HG03439 (cell line): ENCODE data around the gene OR4D9.
A peak's percentile ranks its signal among the peaks of the same experiment; 100 is the strongest.
"Not testable (repeated sequence)": the region's sequence is repeated elsewhere in the genome, so short reads cannot be mapped to it uniquely, and the experiment has no call there.

Experiments
- ATAC-seq: cut with Tn5 transposase; IDR thresholded peaks from one replicate; pipeline ENCODE4 v1.9.1; 2021; ENCODE audit warnings: mild to moderate bottlenecking, moderate library complexity; ENCODE audit not compliant: unreplicated experiment

OR4D9 gene

DNA sequence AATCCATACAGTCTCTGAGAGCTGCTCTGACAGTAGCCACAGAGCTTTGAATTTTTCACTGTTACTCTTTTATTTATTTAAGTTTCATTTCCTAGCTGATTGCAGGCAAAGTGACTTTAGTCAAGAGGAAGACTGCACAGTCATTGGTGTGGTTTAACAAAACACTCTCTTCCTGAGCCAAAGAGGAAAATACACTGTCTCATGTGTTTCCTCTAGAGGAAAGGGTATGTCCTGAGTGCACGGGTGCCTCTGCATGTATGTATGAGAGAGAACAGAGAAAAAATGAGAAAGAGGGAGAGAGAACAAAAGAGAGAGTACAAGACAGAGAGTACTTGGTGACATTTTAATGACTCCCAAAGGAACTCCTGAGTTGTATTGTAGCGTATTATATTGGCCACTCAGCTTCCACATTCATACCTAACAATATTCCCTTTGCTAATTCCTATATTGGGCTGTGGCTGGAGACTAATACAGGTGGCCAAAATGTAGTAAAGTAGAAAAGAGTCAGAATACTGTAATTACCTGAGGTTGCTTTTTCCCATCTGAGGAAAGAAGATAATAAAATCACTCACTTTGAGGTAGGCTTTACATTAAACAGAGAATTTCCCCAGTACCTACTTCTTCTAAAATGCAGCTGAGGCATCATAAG is at the start of gene OR4D9:
OR4D9 (plus strand) TSS at position 599 of the 649 bp plus-strand sequence. CDS start 3,374 bp downstream, outside the sequence.
- ATAC-seq = no peak

GRCh38 chr11:59463190-59463641 is 48.1 kb upstream of the OR4D9 start:
- no peak for ATAC-seq

GRCh38 chr11:59473015-59473414 is 38.3 kb upstream of the OR4D9 start, which contains the start of gene OR4D10:
Gene OR4D10 (plus strand): TSS chr11:59473315. CDS start chr11:59477430, 4,115 bp downstream.
- ATAC-seq = no peak

GRCh38 chr11:59475176-59475575 is 36.2 kb upstream of the OR4D9 start:
- no peak for ATAC-seq

DNA sequence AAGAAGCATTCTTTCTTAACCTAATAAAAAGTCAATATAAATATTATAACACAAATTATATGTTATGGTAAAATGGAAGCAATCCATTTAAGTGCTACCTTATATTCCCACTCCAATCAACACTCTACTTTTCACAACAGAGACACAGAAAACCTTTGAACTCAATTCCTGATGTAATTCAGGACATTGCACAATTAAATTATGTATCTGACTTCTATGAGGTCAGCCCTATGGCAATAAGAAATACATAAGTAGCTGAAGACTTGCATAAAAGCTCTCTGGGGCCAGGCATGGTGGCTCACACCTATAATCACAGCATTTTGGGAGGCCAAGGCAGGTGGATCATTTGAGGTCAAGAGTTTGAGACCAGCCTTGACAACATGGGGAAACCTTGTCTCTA is 31.4 kb upstream of the OR4D9 start:
- no peak for ATAC-seq

GRCh38 chr11:59480359-59480758 is 31.0 kb upstream of the OR4D9 start:
- no peak for ATAC-seq

- peak; percentile 74 for ATAC-seq
Measured at GRCh38 chr11:59501931-59502330, 9.4 kb upstream of the OR4D9 start.

GRCh38 chr11:59503276-59503675 is 8.1 kb upstream of the OR4D9 start, which contains the start of gene OR4D11:
Gene OR4D11 (plus strand): TSS chr11:59503576. CDS start chr11:59503576, 0 bp downstream.
- ATAC-seq = no peak

GRCh38 chr11:59511675-59512074 is 336 bp downstream of the OR4D9 start:
- no peak for ATAC-seq

- not testable (repeated sequence) for ATAC-seq
Measured at GRCh38 chr11:59520139-59520538, 8.8 kb downstream of the OR4D9 start.

DNA sequence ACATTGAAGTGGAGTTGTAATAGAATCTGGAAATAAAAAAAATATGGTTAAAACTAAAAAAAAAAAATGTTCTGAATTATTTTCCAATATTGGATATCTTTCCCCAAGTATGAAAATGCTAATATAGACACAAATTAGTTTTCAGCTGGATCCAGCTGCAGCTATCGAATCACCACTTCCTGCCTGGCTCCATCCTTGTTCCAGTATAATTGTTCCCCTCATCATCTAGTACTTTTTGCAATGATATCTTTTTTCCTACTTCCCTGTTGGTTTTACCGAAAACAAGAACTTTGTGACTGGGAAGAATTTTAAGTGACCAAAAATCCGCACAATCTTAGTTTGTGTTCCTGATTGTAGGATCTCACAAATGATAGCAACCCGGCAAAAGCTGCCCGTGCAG is 9.4 kb downstream of the OR4D9 start:
- ATAC-seq = no peak

DNA sequence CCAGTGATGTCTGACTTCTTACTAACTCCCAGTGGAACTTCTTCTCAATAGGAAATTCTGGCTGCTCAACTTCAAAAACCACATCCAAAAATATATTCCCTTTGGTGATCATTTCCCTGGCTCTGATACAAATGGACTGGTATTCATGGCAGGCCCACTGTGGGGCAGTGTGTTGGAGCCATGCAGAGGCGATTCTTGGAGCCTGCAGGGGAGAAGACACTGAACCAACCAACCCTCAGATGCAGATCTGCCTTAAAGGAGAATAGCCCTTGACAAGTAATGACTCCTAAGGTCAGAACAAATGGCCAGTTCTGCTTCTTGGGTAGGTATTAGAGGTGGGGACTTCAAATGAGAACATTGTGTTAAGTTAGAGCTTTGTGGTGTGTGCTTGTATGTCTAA is 12.2 kb downstream of the OR4D9 start:
- no peak for ATAC-seq

GRCh38 chr11:59528711-59529110 is 17.4 kb downstream of the OR4D9 start:
- ATAC-seq = no peak

GRCh38 chr11:59532620-59533019 is 21.3 kb downstream of the OR4D9 start:
- no peak for ATAC-seq

DNA sequence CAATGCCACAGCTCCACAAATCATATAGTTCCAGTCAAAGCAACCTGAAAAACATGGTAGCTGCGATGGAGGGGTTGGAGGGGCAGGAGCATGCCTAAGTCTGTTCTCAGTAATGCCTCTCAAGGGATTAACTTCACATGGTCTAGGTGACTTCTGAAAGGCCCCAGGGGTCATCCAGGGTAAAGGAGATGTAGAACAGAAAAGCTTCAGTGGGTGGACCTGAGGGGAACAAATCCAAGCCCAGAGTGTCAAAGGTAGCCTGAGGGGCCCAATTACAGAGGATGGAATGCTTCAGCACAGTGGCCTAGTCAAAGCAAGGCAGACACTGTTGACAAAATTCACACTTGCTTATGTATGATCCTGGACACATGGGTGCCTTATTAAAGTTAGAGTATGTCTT is 23.3 kb downstream of the OR4D9 start:
- no peak for ATAC-seq

GRCh38 chr11:59542142-59542810 is 30.9 kb downstream of the OR4D9 start:
- no peak for ATAC-seq

DNA sequence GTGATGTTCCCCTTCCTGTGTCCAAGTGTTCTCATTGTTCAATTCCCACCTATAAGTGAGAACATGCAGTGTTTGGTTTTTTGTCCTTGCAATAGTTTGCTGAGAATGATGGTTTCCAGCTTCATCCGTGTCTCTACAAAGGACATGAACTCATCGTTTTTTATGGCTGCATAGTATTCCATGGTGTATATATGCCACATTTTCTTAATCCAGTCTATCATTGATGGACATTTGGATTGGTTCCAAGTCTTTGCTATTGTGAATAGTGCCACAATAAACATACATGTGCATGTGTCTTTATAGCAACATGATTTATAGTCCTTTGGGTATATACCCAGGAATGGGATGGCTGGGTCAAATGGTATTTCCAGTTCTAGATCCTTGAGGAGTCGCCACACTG is 32.4 kb downstream of the OR4D9 start:
- ATAC-seq = not testable (repeated sequence)

DNA sequence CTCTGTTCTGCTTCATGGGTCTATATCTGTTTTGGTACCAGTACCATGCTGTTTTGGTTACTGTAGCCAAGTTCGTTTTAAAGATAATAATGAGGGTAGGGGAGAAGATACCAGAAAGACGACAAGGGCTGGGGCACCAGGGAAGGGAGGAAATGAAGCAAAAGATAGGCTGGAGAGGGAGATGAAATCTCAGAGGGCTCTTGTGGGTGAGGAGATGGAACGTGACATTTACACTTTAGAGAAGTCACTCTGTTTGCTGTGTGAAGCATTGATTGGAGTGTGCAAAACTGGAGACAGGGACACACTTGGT is 33.5 kb downstream of the OR4D9 start:
- ATAC-seq = no peak

DNA sequence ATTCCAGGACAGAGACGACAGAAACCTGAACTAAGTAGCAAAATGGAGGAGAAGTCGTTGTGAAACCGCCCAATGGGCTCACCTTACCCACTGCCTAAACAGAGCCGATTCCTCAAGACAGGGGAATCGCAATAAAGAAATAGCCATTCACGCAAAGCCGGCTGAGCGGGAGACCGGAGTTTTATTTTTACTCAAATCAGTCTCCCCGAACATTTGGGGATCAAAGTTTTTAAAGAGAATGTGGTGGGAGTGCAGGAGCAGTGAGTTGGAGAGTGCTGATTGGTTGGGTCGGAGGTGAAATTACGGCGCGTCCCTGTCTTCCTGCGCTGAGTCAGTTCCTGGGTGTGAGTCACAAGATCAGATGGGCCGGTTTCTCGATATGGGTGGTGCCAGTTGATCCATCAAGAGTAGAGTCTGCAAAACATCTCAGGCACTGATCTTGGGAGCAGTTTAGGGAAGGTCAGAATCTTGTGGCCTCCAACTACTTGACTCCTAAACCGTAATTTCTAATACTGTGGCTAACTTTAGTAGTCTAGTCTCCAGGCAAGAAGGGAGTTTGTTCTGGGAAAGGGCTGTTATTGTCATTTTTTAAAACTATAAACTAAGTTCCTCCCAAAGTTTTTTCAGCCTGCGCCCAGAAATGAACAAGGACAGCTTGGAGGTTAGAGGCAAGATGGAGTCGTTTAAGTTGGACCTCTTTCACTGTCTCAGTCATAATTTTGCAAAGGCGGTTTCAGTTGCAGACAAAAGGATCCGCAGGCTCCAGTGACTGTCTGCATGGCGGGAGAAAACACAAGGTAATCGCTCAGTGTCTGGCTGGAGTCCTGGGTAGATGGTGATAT is 34.1 kb downstream of the OR4D9 start:
- ATAC-seq = no peak

GRCh38 chr11:59547605-59548308 is 36.4 kb downstream of the OR4D9 start:
- ATAC-seq = not testable (repeated sequence)

GRCh38 chr11:59548309-59548656 is 36.9 kb downstream of the OR4D9 start:
- ATAC-seq = no peak
